Activated naive CD4-positive, alpha-beta T cell treated with Interleukin-2 at 50 U/mL for 16 hours (primary cell): Measurements from ENCODE around the gene LYAR.
"Not testable (repeated sequence)": the region's sequence is repeated elsewhere in the genome, so short reads cannot be mapped to it uniquely, and the experiment has no call there.

Source experiments
- DNase-seq: peaks from one replicate; pipeline ENCODE4 v3.0.0-alpha.2; 2020

Gene LYAR

GRCh38 chr4:4259484-4260100 lies 30.4 kb downstream of the LYAR start:
- no peak for DNase-seq

- DNase-seq: not testable (repeated sequence)
Measured at GRCh38 chr4:4257705-4258104, 32.2 kb downstream of the LYAR start.

- no peak for DNase-seq
Measured at GRCh38 chr4:4256799-4257198, 33.2 kb downstream of the LYAR start.

GRCh38 chr4:4254666-4255065 lies 35.3 kb downstream of the LYAR start:
- DNase-seq: no peak

- no peak for DNase-seq
Measured at GRCh38 chr4:4254199-4254598, 35.8 kb downstream of the LYAR start.

- no peak for DNase-seq
Measured at GRCh38 chr4:4249866-4250265, 40.1 kb downstream of the LYAR start.

GRCh38 chr4:4249342-4249741 lies 40.6 kb downstream of the LYAR start:
- DNase-seq: not testable (repeated sequence)

GRCh38 chr4:4248885-4249203 lies 41.1 kb downstream of the LYAR start:
- DNase-seq: no peak

- peak; percentile 95 for DNase-seq
Measured at GRCh38 chr4:4248029-4248884, 41.7 kb downstream of the LYAR start, which contains the start of gene TMEM128. TSS of gene TMEM128 (minus strand) at chr4:4248223. CDS start at chr4:4248202, 21 bp downstream.

- no peak for DNase-seq
Measured at GRCh38 chr4:4247696-4248028, 42.3 kb downstream of the LYAR start.

GRCh38 chr4:4245172-4245571 lies 44.8 kb downstream of the LYAR start:
- DNase-seq: no peak

GRCh38 chr4:4239551-4239950 lies 50.4 kb downstream of the LYAR start:
- not testable (repeated sequence) for DNase-seq

- no peak for DNase-seq
Measured at GRCh38 chr4:4233610-4234009, 56.3 kb downstream of the LYAR start.

GRCh38 chr4:4228356-4228668 lies 61.6 kb downstream of the LYAR start:
- DNase-seq: no peak

- no peak for DNase-seq
Measured at GRCh38 chr4:4227510-4228355, 62.2 kb downstream of the LYAR start.

- no peak for DNase-seq
Measured at GRCh38 chr4:4226606-4227438, 63.1 kb downstream of the LYAR start, which contains the start of gene OTOP1. TSS of gene OTOP1 (minus strand) at chr4:4226929. CDS start at chr4:4226864, 65 bp downstream.

- no peak for DNase-seq
Measured at GRCh38 chr4:4225915-4226605, 63.9 kb downstream of the LYAR start.
